ENCODE measurements around the gene TUBA4A.

DNA sequence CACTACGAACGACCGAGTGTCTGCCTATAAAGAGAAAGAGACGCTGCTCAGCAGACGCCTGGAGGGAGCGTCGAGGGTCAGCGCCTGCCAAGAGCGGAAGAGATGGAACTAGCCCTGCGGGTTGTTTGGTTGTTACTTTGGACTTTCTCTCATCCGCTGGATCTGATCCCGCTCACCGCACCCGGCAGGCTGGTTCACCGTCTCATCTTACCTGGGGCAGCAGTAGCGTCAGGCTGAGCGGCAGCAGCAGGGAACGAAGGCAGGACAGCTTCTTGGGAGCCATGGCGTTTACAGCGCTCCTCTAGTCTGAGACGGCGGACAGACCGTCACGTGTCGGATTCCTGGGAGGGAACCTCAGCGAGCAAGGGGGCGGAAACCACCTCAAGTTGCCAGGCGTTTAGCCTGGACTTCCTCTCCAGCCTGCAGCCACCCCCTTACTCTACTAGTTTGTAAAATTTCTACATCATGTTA, 10.4 kb downstream of the TUBA4A start:
- TF ChIP-seq GTF2F1 (IDR thresholded peaks at IDR 0.05; ENCODE audit: borderline replicate concordance, low read depth, low read length): no peak
- TF ChIP-seq E2F6 (IDR thresholded peaks at IDR 0.05): no peak
- no peak for TF ChIP-seq JUN (IDR thresholded peaks at IDR 0.05; ENCODE audit: low read depth, low read length)
- TF ChIP-seq, protein P1, sequence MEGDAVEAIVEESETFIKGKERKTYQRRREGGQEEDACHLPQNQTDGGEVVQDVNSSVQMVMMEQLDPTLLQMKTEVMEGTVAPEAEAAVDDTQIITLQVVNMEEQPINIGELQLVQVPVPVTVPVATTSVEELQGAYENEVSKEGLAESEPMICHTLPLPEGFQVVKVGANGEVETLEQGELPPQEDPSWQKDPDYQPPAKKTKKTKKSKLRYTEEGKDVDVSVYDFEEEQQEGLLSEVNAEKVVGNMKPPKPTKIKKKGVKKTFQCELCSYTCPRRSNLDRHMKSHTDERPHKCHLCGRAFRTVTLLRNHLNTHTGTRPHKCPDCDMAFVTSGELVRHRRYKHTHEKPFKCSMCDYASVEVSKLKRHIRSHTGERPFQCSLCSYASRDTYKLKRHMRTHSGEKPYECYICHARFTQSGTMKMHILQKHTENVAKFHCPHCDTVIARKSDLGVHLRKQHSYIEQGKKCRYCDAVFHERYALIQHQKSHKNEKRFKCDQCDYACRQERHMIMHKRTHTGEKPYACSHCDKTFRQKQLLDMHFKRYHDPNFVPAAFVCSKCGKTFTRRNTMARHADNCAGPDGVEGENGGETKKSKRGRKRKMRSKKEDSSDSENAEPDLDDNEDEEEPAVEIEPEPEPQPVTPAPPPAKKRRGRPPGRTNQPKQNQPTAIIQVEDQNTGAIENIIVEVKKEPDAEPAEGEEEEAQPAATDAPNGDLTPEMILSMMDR (IDR thresholded peaks at IDR 0.05; ENCODE audit: control extremely low read depth in 1 of 3, insufficient read depth in 1 of 3, low read depth in 1 of 3, low read length in 3 of 3): no peak
- no peak for TF ChIP-seq JUND (IDR thresholded peaks at IDR 0.05; ENCODE audit: low read length)

Measured in H1 (cell line).